ENCODE results near the gene NOC3L. TPM values are rescaled to one million over a fixed set of nuclear protein-coding genes. Genes with fewer than 3 reads are reported as not detected.

Gene NOC3L
- total RNA-seq, 2 donors from 2014 or later: 13.5 to 14.8 TPM

DNA sequence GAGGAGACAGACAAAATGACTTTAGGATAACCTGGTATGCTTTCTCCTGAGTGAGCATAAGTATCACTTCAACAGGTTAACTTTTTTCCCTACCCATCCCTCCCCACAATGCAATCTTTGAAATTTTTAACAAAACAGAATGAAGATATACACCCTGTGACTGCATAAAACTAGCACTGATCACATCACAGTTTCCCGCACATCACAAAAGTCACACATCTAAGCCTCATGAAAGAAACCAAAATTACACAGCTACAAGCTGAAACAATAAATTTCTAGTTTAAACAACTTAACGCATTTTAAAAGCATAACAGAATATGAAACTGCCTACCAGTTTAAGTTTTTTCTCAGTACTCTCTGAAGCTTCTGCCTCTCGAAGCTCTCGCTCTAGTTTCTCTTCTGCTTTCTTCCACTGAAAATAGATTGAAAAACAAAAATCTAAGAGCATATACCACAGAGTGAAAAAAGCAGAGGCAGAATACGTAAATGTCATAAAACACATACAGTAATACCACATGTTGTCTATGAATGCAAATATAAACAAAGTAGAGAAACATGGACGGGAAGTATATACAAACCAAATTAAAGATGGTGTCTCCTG, 18.1 kb downstream of the NOC3L start:
- intact Hi-C loops (cut with DNase I): no loop called here
- WGBS, 2 donors: 81 to 90% methylated on average over 6 of the region's 6 CpGs
- TF ChIP-seq, protein P1, sequence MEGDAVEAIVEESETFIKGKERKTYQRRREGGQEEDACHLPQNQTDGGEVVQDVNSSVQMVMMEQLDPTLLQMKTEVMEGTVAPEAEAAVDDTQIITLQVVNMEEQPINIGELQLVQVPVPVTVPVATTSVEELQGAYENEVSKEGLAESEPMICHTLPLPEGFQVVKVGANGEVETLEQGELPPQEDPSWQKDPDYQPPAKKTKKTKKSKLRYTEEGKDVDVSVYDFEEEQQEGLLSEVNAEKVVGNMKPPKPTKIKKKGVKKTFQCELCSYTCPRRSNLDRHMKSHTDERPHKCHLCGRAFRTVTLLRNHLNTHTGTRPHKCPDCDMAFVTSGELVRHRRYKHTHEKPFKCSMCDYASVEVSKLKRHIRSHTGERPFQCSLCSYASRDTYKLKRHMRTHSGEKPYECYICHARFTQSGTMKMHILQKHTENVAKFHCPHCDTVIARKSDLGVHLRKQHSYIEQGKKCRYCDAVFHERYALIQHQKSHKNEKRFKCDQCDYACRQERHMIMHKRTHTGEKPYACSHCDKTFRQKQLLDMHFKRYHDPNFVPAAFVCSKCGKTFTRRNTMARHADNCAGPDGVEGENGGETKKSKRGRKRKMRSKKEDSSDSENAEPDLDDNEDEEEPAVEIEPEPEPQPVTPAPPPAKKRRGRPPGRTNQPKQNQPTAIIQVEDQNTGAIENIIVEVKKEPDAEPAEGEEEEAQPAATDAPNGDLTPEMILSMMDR (IDR thresholded peaks at IDR 0.05): no peak
- TF ChIP-seq POLR2A (IDR thresholded peaks at IDR 0.05): no peak
- Histone ChIP-seq H3K27me3 (no peaks in the 10 kb centered on the region), H3K36me3 (replicated peaks in 1 of 2; ENCODE audit: insufficient read depth in 1 of 2, low read depth in 2 of 2) (peaks cover 6 to 14% of the 10 kb centered on the region in 2 donors), H3K27ac (no peak overlapping the region), H3K9me3 (no peaks in the 10 kb centered on the region), H3K4me3 (no peak overlapping the region), H3K4me1 (no peaks in the 10 kb centered on the region)
- DNase-seq: no peak
- ATAC-seq: no peak

DNA sequence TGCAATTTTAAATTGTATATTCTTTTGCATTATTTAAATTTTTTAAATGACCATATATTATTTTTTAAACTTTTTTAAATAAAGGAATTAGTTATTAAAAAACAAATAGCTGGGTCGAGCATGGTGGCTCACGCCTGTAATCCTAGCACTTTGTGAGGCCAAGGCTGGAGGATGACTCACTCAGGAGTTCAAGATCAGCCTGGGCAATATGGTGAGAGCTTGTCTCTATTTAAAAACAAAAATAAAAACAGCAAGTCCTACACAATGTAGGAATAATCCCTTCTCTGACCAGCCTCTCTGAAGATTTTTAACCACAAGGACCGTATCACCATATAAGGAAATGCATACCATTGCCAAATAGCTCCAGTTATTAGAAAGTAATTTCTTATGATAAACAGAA, 19.6 kb downstream of the NOC3L start:
- Histone ChIP-seq H3K27ac (no peak overlapping the region), H3K9me3 (no peaks in the 10 kb centered on the region), H3K27me3 (no peaks in the 10 kb centered on the region), H3K4me3 (no peak overlapping the region), H3K36me3 (replicated peaks in 1 of 2; ENCODE audit: insufficient read depth in 1 of 2, low read depth in 2 of 2) (peaks cover 6 to 15% of the 10 kb centered on the region in 2 donors), H3K4me1 (no peaks in the 10 kb centered on the region)
- ATAC-seq: no peak
- TF ChIP-seq, protein P1 (IDR thresholded peaks at IDR 0.05): no peak
- no peak for TF ChIP-seq POLR2A (IDR thresholded peaks at IDR 0.05)
- intact Hi-C loops (cut with DNase I): no loop called here
- DNase-seq: no peak
- 88% methylated on average over 3 of the region's 3 CpGs for WGBS, 2 donors

DNA sequence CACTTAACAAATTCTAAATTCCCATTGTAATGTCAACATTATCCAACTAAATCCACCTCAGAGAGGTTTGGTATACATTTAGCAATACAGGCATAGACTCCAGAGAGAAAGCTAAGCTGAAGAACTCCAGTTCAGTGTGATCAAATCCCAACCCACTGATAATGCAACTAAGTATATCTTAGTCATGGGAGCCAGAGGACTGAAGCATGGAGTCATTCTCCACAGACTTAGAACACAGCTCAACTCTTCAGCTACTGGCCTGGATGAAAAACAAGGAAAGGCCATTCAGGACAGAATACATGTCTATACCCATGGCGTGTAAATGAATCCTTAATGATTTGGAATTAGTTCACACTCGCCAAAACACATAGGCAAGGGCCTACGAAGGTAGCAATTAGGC, 27.9 kb downstream of the NOC3L start:
- ATAC-seq (no peak), DNase-seq (no peak)
- H3K4me1 ChIP-seq: no peaks in the 10 kb centered on the region
- TF ChIP-seq, protein P1 (IDR thresholded peaks at IDR 0.05): no peak
- TF ChIP-seq POLR2A (IDR thresholded peaks at IDR 0.05): no peak
- no peaks in the 10 kb centered on the region for H3K27me3 ChIP-seq
- H3K9me3 ChIP-seq: no peaks in the 10 kb centered on the region
- 92 to 95% methylated on average over 3 of the region's 3 CpGs for WGBS, 2 donors
- peaks cover 4 to 19% of the 10 kb centered on the region in 2 donors for H3K36me3 ChIP-seq (replicated peaks in 1 of 2; ENCODE audit: insufficient read depth in 1 of 2, low read depth in 2 of 2)
- H3K27ac ChIP-seq: no peak overlapping the region
- intact Hi-C loops (cut with DNase I): no loop called here
- H3K4me3 ChIP-seq: no peak overlapping the region

DNA sequence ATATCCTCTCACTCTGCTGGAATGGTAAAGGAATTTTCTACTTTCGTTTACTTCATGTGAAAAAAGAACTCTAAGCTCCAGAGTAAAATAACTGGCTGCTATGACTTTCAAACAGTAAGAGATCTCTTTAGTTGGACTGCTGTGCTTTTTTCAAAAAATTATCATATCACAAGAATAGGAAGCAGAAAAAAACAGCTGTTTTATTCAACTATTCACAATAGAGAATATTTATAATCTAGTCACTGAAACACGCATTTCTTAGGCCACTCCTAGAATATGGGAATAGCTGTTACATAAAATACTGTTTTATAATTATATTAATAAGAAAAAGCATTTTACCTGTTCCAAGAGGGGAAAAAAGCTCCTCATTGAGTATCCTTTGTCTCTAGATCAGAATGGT, 29.7 kb downstream of the NOC3L start:
- H3K36me3 ChIP-seq (replicated peaks in 1 of 2; ENCODE audit: insufficient read depth in 1 of 2, low read depth in 2 of 2): peaks cover 4 to 14% of the 10 kb centered on the region in 2 donors
- H3K4me1 ChIP-seq: no peaks in the 10 kb centered on the region
- intact Hi-C loops (cut with DNase I): no loop called here
- no peak overlapping the region for H3K27ac ChIP-seq
- WGBS, 2 donors: 86% methylated on average over 2 of the region's 2 CpGs
- no peaks in the 10 kb centered on the region for H3K9me3 ChIP-seq
- no peak overlapping the region for H3K4me3 ChIP-seq
- ATAC-seq: no peak
- H3K27me3 ChIP-seq: no peaks in the 10 kb centered on the region
- DNase-seq: no peak
- no peak for TF ChIP-seq POLR2A (IDR thresholded peaks at IDR 0.05)
- TF ChIP-seq, protein P1 (IDR thresholded peaks at IDR 0.05): no peak

DNA sequence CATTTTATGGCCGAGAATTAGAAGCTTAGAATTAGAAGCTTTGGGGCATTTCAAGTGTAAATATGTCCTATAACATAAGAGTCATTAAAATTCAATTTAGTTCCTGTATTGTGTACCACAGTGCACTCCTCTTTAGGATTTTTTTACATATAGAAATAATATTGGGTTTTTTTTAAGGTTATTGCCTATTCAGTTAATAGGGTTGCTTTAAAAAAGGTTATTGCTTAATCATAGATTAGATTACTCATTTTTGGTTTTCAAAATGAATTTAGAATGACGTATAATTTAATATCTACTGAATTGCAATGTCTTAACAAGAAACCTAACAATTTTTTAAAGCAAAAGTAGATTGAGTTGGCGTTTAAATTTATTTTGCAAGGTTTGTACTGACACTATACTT, 34.1 kb downstream of the NOC3L start:
- Histone ChIP-seq H3K27me3 (no peaks in the 10 kb centered on the region), H3K4me3 (no peak overlapping the region), H3K4me1 (no peaks in the 10 kb centered on the region), H3K36me3 (replicated peaks in 1 of 2; ENCODE audit: insufficient read depth in 1 of 2, low read depth in 2 of 2) (peaks cover 0 to 9% of the 10 kb centered on the region in 2 donors), H3K27ac (no peak overlapping the region), H3K9me3 (no peaks in the 10 kb centered on the region)
- intact Hi-C loops (cut with DNase I): no loop called here
- TF ChIP-seq, protein P1 (IDR thresholded peaks at IDR 0.05): no peak
- TF ChIP-seq POLR2A (IDR thresholded peaks at IDR 0.05): no peak
- DNase-seq (no peak), ATAC-seq (no peak)
- WGBS, 2 donors: 89 to 93% methylated on average over 3 of the region's 3 CpGs
